Tibial nerve (tissue), 3 donors: ENCODE data around the gene MARCHF7.

ENCODE experiments used
- CTCF ChIP-seq, 5 experiments: fragments of 200-600 bp in 3 of 5; fragments of 450-650 bp in 2 of 5; sonication (generic) in 3 of 5; IDR thresholded peaks; one replicate each; pipeline ENCODE4 v1.5.1; 2016 to 2019; ENCODE audit warnings: antibody characterized with exemption in 5 of 5, mild to moderate bottlenecking in 3 of 5, moderate library complexity in 2 of 5
- POLR2A ChIP-seq, 2 donors: fragments of 450-650 bp; IDR thresholded peaks; one replicate each; pipeline ENCODE4 v1.6.1; 2017; ENCODE audit warnings: antibody characterized with exemption in 2 of 2, mild to moderate bottlenecking in 2 of 2, moderate library complexity in 2 of 2

- TF ChIP-seq CTCF (IDR thresholded peaks at IDR 0.05) (no peak), POLR2A (IDR thresholded peaks at IDR 0.05) (no peak)
These were observed 31.6 kb upstream of the MARCHF7 start for GRCh38 chr2:159680692-159681091.
